ENCODE measurements around the gene PCDHGA1.

The PCDHGA1 gene

DNA sequence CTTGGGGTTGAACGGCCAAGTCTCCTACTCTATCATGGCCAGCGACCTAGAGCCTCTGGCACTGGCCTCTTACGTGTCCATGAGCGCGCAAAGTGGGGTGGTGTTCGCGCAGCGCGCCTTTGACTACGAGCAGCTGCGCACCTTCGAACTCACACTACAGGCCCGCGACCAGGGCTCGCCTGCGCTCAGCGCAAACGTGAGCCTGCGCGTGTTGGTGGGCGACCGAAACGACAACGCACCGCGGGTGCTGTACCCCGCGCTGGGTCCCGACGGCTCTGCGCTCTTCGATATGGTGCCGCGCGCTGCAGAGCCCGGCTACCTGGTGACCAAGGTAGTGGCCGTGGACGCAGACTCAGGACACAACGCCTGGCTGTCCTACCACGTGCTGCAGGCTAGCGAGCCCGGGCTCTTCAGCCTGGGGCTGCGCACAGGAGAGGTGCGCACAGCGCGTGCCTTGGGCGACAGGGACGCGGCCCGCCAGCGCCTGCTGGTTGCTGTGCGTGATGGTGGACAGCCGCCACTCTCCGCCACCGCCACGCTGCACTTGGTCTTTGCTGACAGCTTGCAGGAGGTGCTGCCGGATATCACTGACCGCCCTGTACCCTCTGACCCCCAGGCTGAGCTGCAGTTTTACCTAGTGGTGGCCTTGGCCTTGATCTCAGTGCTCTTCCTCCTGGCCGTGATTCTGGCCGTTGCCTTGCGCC, 69.4 kb downstream of the PCDHGA1 start:
- H3K4me3 ChIP-seq (ENCODE audit: control insufficient read depth, low read depth, low read length), result no peak overlapping the region

GRCh38 chr5:141402553-141403243, 72.4 kb downstream of the PCDHGA1 start, which contains the start of gene PCDHGA9:
Gene PCDHGA9 (plus strand): TSS chr5:141402778. CDS start chr5:141402953, 175 bp downstream.
- peak; percentile 57 for DNase-seq (ENCODE audit: low read depth)
- TF ChIP-seq CTCF (conservative IDR thresholded peaks at IDR 0.05; ENCODE audit: control insufficient read depth, insufficient read depth, low read depth, low read length), result peak; percentile 60
- H3K4me3 ChIP-seq (ENCODE audit: control insufficient read depth, low read depth, low read length), result peak within 1 kb of the TSS; percentile 37

More for the DNA sequence above, 69.4 kb downstream of the PCDHGA1 start:
- DNase-seq (ENCODE audit: low read depth), result no peak
- TF ChIP-seq CTCF (conservative IDR thresholded peaks at IDR 0.05; ENCODE audit: control insufficient read depth, insufficient read depth, low read depth, low read length), result no peak

GRCh38 chr5:141403387-141403786, 73.1 kb downstream of the PCDHGA1 start:
- no peak for TF ChIP-seq CTCF (conservative IDR thresholded peaks at IDR 0.05; ENCODE audit: control insufficient read depth, insufficient read depth, low read depth, low read length)
- DNase-seq (ENCODE audit: low read depth), result no peak
- H3K4me3 ChIP-seq (ENCODE audit: control insufficient read depth, low read depth, low read length), result no peak overlapping the region

DNA sequence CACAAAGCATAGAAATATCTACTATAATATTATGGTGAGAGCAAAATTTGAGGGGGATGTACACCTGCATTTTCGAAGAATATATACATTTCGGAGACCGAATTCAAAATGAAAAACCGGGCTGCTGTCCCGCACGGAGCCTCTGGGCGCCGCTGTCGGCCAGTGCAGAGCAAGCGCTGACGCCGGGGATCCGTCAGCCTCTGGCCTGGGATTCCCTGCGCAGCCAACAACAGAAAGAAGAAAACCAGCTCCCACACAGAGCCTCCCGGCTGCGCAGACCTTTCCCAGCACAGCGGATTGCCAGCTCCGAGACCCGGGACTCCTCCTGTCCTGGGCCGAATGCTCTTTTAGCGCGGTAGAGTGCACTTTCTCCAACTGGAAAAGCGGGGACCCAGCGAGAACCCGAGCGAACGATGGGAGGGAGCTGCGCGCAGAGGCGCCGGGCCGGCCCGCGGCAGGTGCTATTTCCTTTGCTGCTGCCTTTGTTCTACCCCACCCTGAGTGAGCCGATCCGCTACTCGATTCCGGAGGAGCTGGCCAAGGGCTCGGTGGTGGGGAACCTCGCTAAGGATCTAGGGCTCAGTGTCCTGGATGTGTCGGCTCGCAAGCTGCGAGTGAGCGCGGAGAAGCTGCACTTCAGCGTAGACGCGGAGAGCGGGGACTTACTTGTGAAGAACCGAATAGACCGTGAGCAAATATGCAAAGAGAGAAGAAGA, 77.6 kb downstream of the PCDHGA1 start, which contains the start of gene PCDHGB6:
Gene PCDHGB6, plus strand, starts transcription at position 232 of the 716 bp plus-strand sequence. Its CDS starts 182 bp downstream, at position 414.
- TF ChIP-seq CTCF (conservative IDR thresholded peaks at IDR 0.05; ENCODE audit: control insufficient read depth, insufficient read depth, low read depth, low read length), result peak; percentile 66
- peak within 1 kb of the TSS; percentile 35 for H3K4me3 ChIP-seq (ENCODE audit: control insufficient read depth, low read depth, low read length)
- peak; percentile 59 for DNase-seq (ENCODE audit: low read depth)

GRCh38 chr5:141409598-141410306, 79.4 kb downstream of the PCDHGA1 start:
- H3K4me3 ChIP-seq (ENCODE audit: control insufficient read depth, low read depth, low read length), result no peak overlapping the region
- no peak for DNase-seq (ENCODE audit: low read depth)
- TF ChIP-seq CTCF (conservative IDR thresholded peaks at IDR 0.05; ENCODE audit: control insufficient read depth, insufficient read depth, low read depth, low read length), result no peak

GRCh38 chr5:141411575-141411974, 81.3 kb downstream of the PCDHGA1 start:
- no peak for DNase-seq (ENCODE audit: low read depth)
- no peak overlapping the region for H3K4me3 ChIP-seq (ENCODE audit: control insufficient read depth, low read depth, low read length)
- TF ChIP-seq CTCF (conservative IDR thresholded peaks at IDR 0.05; ENCODE audit: control insufficient read depth, insufficient read depth, low read depth, low read length), result no peak

Measured in fibroblast of mammary gland (primary cell).